ENCODE results near the gene PDSS2.
"Not testable (repeated sequence)": the region's sequence is repeated elsewhere in the genome, so short reads cannot be mapped to it uniquely, and the experiment has no call there.

The PDSS2 gene

GRCh38 chr6:107321793-107322192, 137.6 kb downstream of the PDSS2 start:
- no peaks in the 10 kb centered on the region for H3K79me2 ChIP-seq (ENCODE audit: control insufficient read depth, insufficient read depth, low read length, unreplicated experiment)
- H3K36me3 ChIP-seq (ENCODE audit: insufficient read depth, low read length), result no peaks in the 10 kb centered on the region
- H2AFZ ChIP-seq (ENCODE audit: low read length, unreplicated experiment), result no peak overlapping the region
- H3K4me3 ChIP-seq (ENCODE audit: low read depth, low read length), result no peak overlapping the region
- peaks cover 44% of the 10 kb centered on the region for H3K4me1 ChIP-seq (ENCODE audit: control insufficient read depth, insufficient read depth, low read length, unreplicated experiment)
- H3K27ac ChIP-seq (ENCODE audit: low read depth, low read length), result peak overlapping the region; percentile 27; the same call in 1 of the 2 replicates
- H3K27me3 ChIP-seq (ENCODE audit: insufficient read depth, low read length), result no peaks in the 10 kb centered on the region

GRCh38 chr6:107319906-107320530, 139.3 kb downstream of the PDSS2 start:
- Histone ChIP-seq H3K27ac (ENCODE audit: low read depth, low read length) (peak overlapping the region; percentile 9; the same call in 1 of the 2 replicates), H3K36me3 (ENCODE audit: insufficient read depth, low read length) (no peaks in the 10 kb centered on the region), H3K79me2 (ENCODE audit: control insufficient read depth, insufficient read depth, low read length, unreplicated experiment) (no peaks in the 10 kb centered on the region), H3K27me3 (ENCODE audit: insufficient read depth, low read length) (no peaks in the 10 kb centered on the region), H2AFZ (ENCODE audit: low read length, unreplicated experiment) (no peak overlapping the region), H3K4me3 (ENCODE audit: low read depth, low read length) (no peak overlapping the region), H3K4me1 (ENCODE audit: control insufficient read depth, insufficient read depth, low read length, unreplicated experiment) (peaks cover 49% of the 10 kb centered on the region)

- Histone ChIP-seq H3K4me3 (ENCODE audit: low read depth, low read length) (no peak overlapping the region), H3K36me3 (ENCODE audit: insufficient read depth, low read length) (no peaks in the 10 kb centered on the region), H3K79me2 (ENCODE audit: control insufficient read depth, insufficient read depth, low read length, unreplicated experiment) (no peaks in the 10 kb centered on the region), H3K27me3 (ENCODE audit: insufficient read depth, low read length) (no peaks in the 10 kb centered on the region), H3K27ac (ENCODE audit: low read depth, low read length) (no peak overlapping the region), H3K4me1 (ENCODE audit: control insufficient read depth, insufficient read depth, low read length, unreplicated experiment) (peaks cover 40% of the 10 kb centered on the region), H2AFZ (ENCODE audit: low read length, unreplicated experiment) (no peak overlapping the region)
Measured at GRCh38 chr6:107318100-107318736, 141.1 kb downstream of the PDSS2 start.

GRCh38 chr6:107315114-107315513, 144.2 kb downstream of the PDSS2 start:
- H3K4me3 ChIP-seq (ENCODE audit: low read depth, low read length), result no peak overlapping the region
- H3K4me1 ChIP-seq (ENCODE audit: control insufficient read depth, insufficient read depth, low read length, unreplicated experiment), result peaks cover 15% of the 10 kb centered on the region
- no peaks in the 10 kb centered on the region for H3K79me2 ChIP-seq (ENCODE audit: control insufficient read depth, insufficient read depth, low read length, unreplicated experiment)
- no peaks in the 10 kb centered on the region for H3K36me3 ChIP-seq (ENCODE audit: insufficient read depth, low read length)
- no peak overlapping the region for H3K27ac ChIP-seq (ENCODE audit: low read depth, low read length)
- no peak overlapping the region for H2AFZ ChIP-seq (ENCODE audit: low read length, unreplicated experiment)
- H3K27me3 ChIP-seq (ENCODE audit: insufficient read depth, low read length), result no peaks in the 10 kb centered on the region

GRCh38 chr6:107314531-107314939, 144.8 kb downstream of the PDSS2 start:
- no peaks in the 10 kb centered on the region for H3K79me2 ChIP-seq (ENCODE audit: control insufficient read depth, insufficient read depth, low read length, unreplicated experiment)
- H3K27me3 ChIP-seq (ENCODE audit: insufficient read depth, low read length), result no peaks in the 10 kb centered on the region
- H3K4me3 ChIP-seq (ENCODE audit: low read depth, low read length), result no peak overlapping the region
- H3K27ac ChIP-seq (ENCODE audit: low read depth, low read length), result no peak overlapping the region
- no peaks in the 10 kb centered on the region for H3K36me3 ChIP-seq (ENCODE audit: insufficient read depth, low read length)
- no peak overlapping the region for H2AFZ ChIP-seq (ENCODE audit: low read length, unreplicated experiment)
- H3K4me1 ChIP-seq (ENCODE audit: control insufficient read depth, insufficient read depth, low read length, unreplicated experiment), result peaks cover 10% of the 10 kb centered on the region

GRCh38 chr6:107313776-107314175, 145.6 kb downstream of the PDSS2 start:
- no peaks in the 10 kb centered on the region for H3K79me2 ChIP-seq (ENCODE audit: control insufficient read depth, insufficient read depth, low read length, unreplicated experiment)
- H3K4me1 ChIP-seq (ENCODE audit: control insufficient read depth, insufficient read depth, low read length, unreplicated experiment), result peaks cover 5% of the 10 kb centered on the region
- H3K27ac ChIP-seq (ENCODE audit: low read depth, low read length), result no peak overlapping the region
- no peaks in the 10 kb centered on the region for H3K27me3 ChIP-seq (ENCODE audit: insufficient read depth, low read length)
- H2AFZ ChIP-seq (ENCODE audit: low read length, unreplicated experiment), result no peak overlapping the region
- no peak overlapping the region for H3K4me3 ChIP-seq (ENCODE audit: low read depth, low read length)
- no peaks in the 10 kb centered on the region for H3K36me3 ChIP-seq (ENCODE audit: insufficient read depth, low read length)

- Histone ChIP-seq H3K4me3 (ENCODE audit: low read depth, low read length) (no peak overlapping the region), H3K27me3 (ENCODE audit: insufficient read depth, low read length) (no peaks in the 10 kb centered on the region), H2AFZ (ENCODE audit: low read length, unreplicated experiment) (no peak overlapping the region), H3K79me2 (ENCODE audit: control insufficient read depth, insufficient read depth, low read length, unreplicated experiment) (no peaks in the 10 kb centered on the region), H3K36me3 (ENCODE audit: insufficient read depth, low read length) (no peaks in the 10 kb centered on the region), H3K4me1 (ENCODE audit: control insufficient read depth, insufficient read depth, low read length, unreplicated experiment) (peaks cover 2% of the 10 kb centered on the region), H3K27ac (ENCODE audit: low read depth, low read length) (no peak overlapping the region)
Measured at GRCh38 chr6:107310362-107310761, 149.0 kb downstream of the PDSS2 start.

GRCh38 chr6:107308677-107309076, 150.7 kb downstream of the PDSS2 start:
- Histone ChIP-seq H3K4me3 (ENCODE audit: low read depth, low read length) (no peak overlapping the region), H2AFZ (ENCODE audit: low read length, unreplicated experiment) (no peak overlapping the region), H3K79me2 (ENCODE audit: control insufficient read depth, insufficient read depth, low read length, unreplicated experiment) (no peaks in the 10 kb centered on the region), H3K4me1 (ENCODE audit: control insufficient read depth, insufficient read depth, low read length, unreplicated experiment) (no peaks in the 10 kb centered on the region), H3K27me3 (ENCODE audit: insufficient read depth, low read length) (no peaks in the 10 kb centered on the region), H3K36me3 (ENCODE audit: insufficient read depth, low read length) (no peaks in the 10 kb centered on the region), H3K27ac (ENCODE audit: low read depth, low read length) (no peak overlapping the region)

GRCh38 chr6:107305994-107306393, 153.4 kb downstream of the PDSS2 start:
- H3K27ac ChIP-seq (ENCODE audit: low read depth, low read length); H3K36me3 ChIP-seq (ENCODE audit: insufficient read depth, low read length); H3K79me2 ChIP-seq (ENCODE audit: control insufficient read depth, insufficient read depth, low read length, unreplicated experiment); H3K4me1 ChIP-seq (ENCODE audit: control insufficient read depth, insufficient read depth, low read length, unreplicated experiment); H2AFZ ChIP-seq (ENCODE audit: low read length, unreplicated experiment); H3K27me3 ChIP-seq (ENCODE audit: insufficient read depth, low read length); H3K4me3 ChIP-seq (ENCODE audit: low read depth, low read length): not testable (repeated sequence)

GRCh38 chr6:107305391-107305790, 154.0 kb downstream of the PDSS2 start:
- no peak overlapping the region for H3K27ac ChIP-seq (ENCODE audit: low read depth, low read length)

GRCh38 chr6:107304421-107305025, 154.8 kb downstream of the PDSS2 start:
- H3K4me1 ChIP-seq (ENCODE audit: control insufficient read depth, insufficient read depth, low read length, unreplicated experiment), result no peaks in the 10 kb centered on the region
- H3K79me2 ChIP-seq (ENCODE audit: control insufficient read depth, insufficient read depth, low read length, unreplicated experiment), result no peaks in the 10 kb centered on the region
- H3K4me3 ChIP-seq (ENCODE audit: low read depth, low read length), result no peak overlapping the region
- no peak overlapping the region for H2AFZ ChIP-seq (ENCODE audit: low read length, unreplicated experiment)
- H3K27ac ChIP-seq (ENCODE audit: low read depth, low read length), result no peak overlapping the region
- H3K27me3 ChIP-seq (ENCODE audit: insufficient read depth, low read length), result no peaks in the 10 kb centered on the region
- H3K36me3 ChIP-seq (ENCODE audit: insufficient read depth, low read length), result no peaks in the 10 kb centered on the region

More at GRCh38 chr6:107305391-107305790, 154.0 kb downstream of the PDSS2 start:
- H3K36me3 ChIP-seq (ENCODE audit: insufficient read depth, low read length), result no peaks in the 10 kb centered on the region
- no peaks in the 10 kb centered on the region for H3K27me3 ChIP-seq (ENCODE audit: insufficient read depth, low read length)
- H2AFZ ChIP-seq (ENCODE audit: low read length, unreplicated experiment), result no peak overlapping the region
- no peak overlapping the region for H3K4me3 ChIP-seq (ENCODE audit: low read depth, low read length)
- no peaks in the 10 kb centered on the region for H3K4me1 ChIP-seq (ENCODE audit: control insufficient read depth, insufficient read depth, low read length, unreplicated experiment)
- H3K79me2 ChIP-seq (ENCODE audit: control insufficient read depth, insufficient read depth, low read length, unreplicated experiment), result no peaks in the 10 kb centered on the region
